WTC11 (cell line): ENCODE results near the gene TUBGCP3. TPM values are rescaled to one million over a fixed set of nuclear protein-coding genes. Genes with fewer than 3 reads are reported as not detected.

Experiments used
- ATAC-seq: fragments of 200-7000 bp; cut with Tn5 transposase; 2 replicates; pipeline ENCODE4 v1.10.0; 2021; ENCODE audit warnings: mild to moderate bottlenecking, moderate library complexity
- CTCF ChIA-PET: fragments of 300-600 bp; sonication (Branson Sonifier 250); formaldehyde crosslinking; loops from one replicate; lab custom pipeline; 2021; ENCODE audit warnings: antibody characterized with exemption; lab: Charles Lee
- POLR2A ChIA-PET: fragments of 350-600 bp; sonication (Branson Sonifier 250); formaldehyde crosslinking; loops from one replicate; lab custom pipeline; 2021; ENCODE audit warnings: antibody characterized with exemption; lab: Charles Lee
- DNase-seq: peaks from one replicate; pipeline ENCODE4 v3.0.0; 2021; ENCODE audit warnings: low spot score
- H3K27ac Mint-ChIP-seq: 2 replicates; pipeline ENCODE4 v1.8.0; 2021; ENCODE audit warnings: mixed read lengths
- H3K27me3 Mint-ChIP-seq: 2 replicates; pipeline ENCODE4 v1.8.0; 2021; ENCODE audit warnings: low read depth, mild to moderate bottlenecking, moderate library complexity, mixed read lengths
- H3K36me3 Mint-ChIP-seq: 2 replicates; pipeline ENCODE4 v1.8.0; 2021; ENCODE audit warnings: mixed read lengths
- H3K4me1 Mint-ChIP-seq: 2 replicates; pipeline ENCODE4 v1.8.0; 2022; ENCODE audit warnings: mixed read lengths
- H3K4me3 Mint-ChIP-seq: 2 replicates; pipeline ENCODE4 v1.8.0; 2021; ENCODE audit warnings: mild to moderate bottlenecking, moderate library complexity, mixed read lengths
- H3K9me3 Mint-ChIP-seq: 2 replicates; pipeline ENCODE4 v1.8.0; 2021; ENCODE audit warnings: mixed read lengths
- AFF4 ChIP-seq: sonication (generic); formaldehyde crosslinking; IDR thresholded peaks from 2 replicates; pipeline ENCODE4 v1.8.1; 2023; ENCODE audit warnings: mild to moderate bottlenecking, missing genetic modification reagents, borderline replicate concordance
- ATF1 ChIP-seq: sonication (generic); formaldehyde crosslinking; IDR thresholded peaks from 2 replicates; pipeline ENCODE4 v1.8.1; 2023; ENCODE audit warnings: mild to moderate bottlenecking, moderate library complexity, missing genetic modification reagents
- CREB1 ChIP-seq: sonication (generic); formaldehyde crosslinking; IDR thresholded peaks from 2 replicates; pipeline ENCODE4 v1.8.0; 2023; ENCODE audit warnings: mild to moderate bottlenecking, missing genetic modification reagents
- ELF4 ChIP-seq: sonication (generic); formaldehyde crosslinking; IDR thresholded peaks from 2 replicates; pipeline ENCODE4 v1.8.1; 2022; ENCODE audit warnings: low read depth, mild to moderate bottlenecking, moderate library complexity, missing genetic modification reagents
- FOXK1 ChIP-seq: sonication (generic); formaldehyde crosslinking; IDR thresholded peaks from 2 replicates; pipeline ENCODE4 v1.8.0; 2022; ENCODE audit warnings: mild to moderate bottlenecking, moderate library complexity, missing genetic modification reagents
- HMGA2 ChIP-seq: fragments of 250-450 bp; sonication (Bioruptor Pico); IDR thresholded peaks from 2 replicates; pipeline ENCODE4 v1.4.0; 2021; ENCODE audit warnings: mild to moderate bottlenecking, moderate library complexity
- IRF2 ChIP-seq: sonication (generic); formaldehyde crosslinking; IDR thresholded peaks from 2 replicates; pipeline ENCODE4 v1.8.0; 2022; ENCODE audit warnings: low read depth, missing genetic modification reagents, borderline replicate concordance
- KAT7 ChIP-seq: sonication (generic); formaldehyde crosslinking; IDR thresholded peaks from 2 replicates; pipeline ENCODE4 v1.8.1; 2023; ENCODE audit warnings: missing genetic modification reagents, mild to moderate bottlenecking, borderline replicate concordance
- MXD4 ChIP-seq: fragments of 250-450 bp; sonication (Bioruptor Pico); IDR thresholded peaks from 2 replicates; pipeline ENCODE4 v1.8.0; 2021; ENCODE audit warnings: mild to moderate bottlenecking, moderate library complexity, borderline replicate concordance
- NFYB ChIP-seq: sonication (generic); formaldehyde crosslinking; conservative IDR thresholded peaks from 2 replicates; pipeline ENCODE4 v1.8.0; 2022; ENCODE audit warnings: low read depth, missing genetic modification reagents
- NR2C2 ChIP-seq: sonication (generic); formaldehyde crosslinking; IDR thresholded peaks from 2 replicates; pipeline ENCODE4 v1.8.0; 2022; ENCODE audit warnings: mild to moderate bottlenecking, missing genetic modification reagents
- OVOL2 ChIP-seq: fragments of 250-450 bp; sonication (Bioruptor Pico); IDR thresholded peaks from 2 replicates; pipeline ENCODE4 v1.9.0; 2021; ENCODE audit warnings: mild to moderate bottlenecking, borderline replicate concordance
- RELA ChIP-seq: sonication (generic); formaldehyde crosslinking; IDR thresholded peaks from 2 replicates; pipeline ENCODE4 v1.8.1; 2022; ENCODE audit warnings: missing genetic modification reagents, mild to moderate bottlenecking, borderline replicate concordance
- TEAD1 ChIP-seq: sonication (generic); formaldehyde crosslinking; IDR thresholded peaks from 2 replicates; pipeline ENCODE4 v1.8.0; 2022; ENCODE audit warnings: mild to moderate bottlenecking, missing genetic modification reagents
- ZNF138 ChIP-seq: sonication (generic); formaldehyde crosslinking; conservative IDR thresholded peaks from 2 replicates; pipeline ENCODE4 v1.8.1; 2022; ENCODE audit warnings: mild to moderate bottlenecking, moderate library complexity, missing genetic modification reagents
- ZNF396 ChIP-seq: fragments of 250-450 bp; sonication (Bioruptor Pico); IDR thresholded peaks from 2 replicates; pipeline ENCODE4 v1.8.0; 2021; ENCODE audit warnings: mild to moderate bottlenecking, moderate library complexity, borderline replicate concordance
- total RNA-seq: library from RNA; stranded (reverse); gene quantifications from 3 replicates; pipeline ENCODE4 v1.2.3, GENCODE V29; 2021
- TF ChIP-seq, protein P1 (sequence below): sonication (generic); formaldehyde crosslinking; conservative IDR thresholded peaks from 2 replicates; pipeline ENCODE4 v1.8.1; 2022; ENCODE audit warnings: mild to moderate bottlenecking, missing genetic modification reagents
- TF ChIP-seq, protein P2 (sequence below): sonication (generic); formaldehyde crosslinking; IDR thresholded peaks from 2 replicates; pipeline ENCODE4 v1.8.1; 2023; ENCODE audit warnings: mild to moderate bottlenecking, missing genetic modification reagents
- TF ChIP-seq, protein P3 (sequence below): sonication (generic); formaldehyde crosslinking; IDR thresholded peaks from 2 replicates; pipeline ENCODE4 v1.8.1; 2023; ENCODE audit warnings: mild to moderate bottlenecking, moderate library complexity, missing genetic modification reagents

TUBGCP3 gene
- total RNA-seq, 1 experiment from 2014 or later: 29.9 TPM

GRCh38 chr13:112445411-112446271 lies 142.3 kb downstream of the TUBGCP3 start:
- ATAC-seq: no peak
- Mint-ChIP-seq H3K27ac (no peak overlapping the region), H3K36me3 (no peaks in the 10 kb centered on the region), H3K27me3 (peaks cover 12% of the 10 kb centered on the region), H3K4me1 (peaks cover 10% of the 10 kb centered on the region), H3K9me3 (no peaks in the 10 kb centered on the region), H3K4me3 (no peak overlapping the region)
- ChIA-PET CTCF (interaction anchor here (1.1 to 4.0 kb wide), 2 partner anchors 383 to 971 kb away, joined by 5 to 63 read pairs; no protein-coding TSS in a partner anchor), POLR2A (no interaction called here)
- DNase-seq: no peak
- no peak for TF ChIP-seq AFF4 (CRISPR knock-in tag)
- no peak for TF ChIP-seq FOXK1 (CRISPR knock-in tag)
- TF ChIP-seq IRF2 (CRISPR knock-in tag): no peak
- TF ChIP-seq NR2C2 (CRISPR knock-in tag): no peak
- TF ChIP-seq TEAD1: no peak
- TF ChIP-seq ATF1 (CRISPR knock-in tag): no peak
- TF ChIP-seq, protein P1, sequence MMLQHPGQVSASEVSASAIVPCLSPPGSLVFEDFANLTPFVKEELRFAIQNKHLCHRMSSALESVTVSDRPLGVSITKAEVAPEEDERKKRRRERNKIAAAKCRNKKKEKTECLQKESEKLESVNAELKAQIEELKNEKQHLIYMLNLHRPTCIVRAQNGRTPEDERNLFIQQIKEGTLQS (CRISPR knock-in tag): no peak
- no peak for TF ChIP-seq ELF4 (CRISPR knock-in tag)
- no peak for TF ChIP-seq CREB1 (CRISPR knock-in tag)
- no peak for TF ChIP-seq NFYB (CRISPR knock-in tag)
- TF ChIP-seq ZNF138: no peak
- TF ChIP-seq HMGA2 (CRISPR knock-in tag): no peak
- TF ChIP-seq, protein P2, sequence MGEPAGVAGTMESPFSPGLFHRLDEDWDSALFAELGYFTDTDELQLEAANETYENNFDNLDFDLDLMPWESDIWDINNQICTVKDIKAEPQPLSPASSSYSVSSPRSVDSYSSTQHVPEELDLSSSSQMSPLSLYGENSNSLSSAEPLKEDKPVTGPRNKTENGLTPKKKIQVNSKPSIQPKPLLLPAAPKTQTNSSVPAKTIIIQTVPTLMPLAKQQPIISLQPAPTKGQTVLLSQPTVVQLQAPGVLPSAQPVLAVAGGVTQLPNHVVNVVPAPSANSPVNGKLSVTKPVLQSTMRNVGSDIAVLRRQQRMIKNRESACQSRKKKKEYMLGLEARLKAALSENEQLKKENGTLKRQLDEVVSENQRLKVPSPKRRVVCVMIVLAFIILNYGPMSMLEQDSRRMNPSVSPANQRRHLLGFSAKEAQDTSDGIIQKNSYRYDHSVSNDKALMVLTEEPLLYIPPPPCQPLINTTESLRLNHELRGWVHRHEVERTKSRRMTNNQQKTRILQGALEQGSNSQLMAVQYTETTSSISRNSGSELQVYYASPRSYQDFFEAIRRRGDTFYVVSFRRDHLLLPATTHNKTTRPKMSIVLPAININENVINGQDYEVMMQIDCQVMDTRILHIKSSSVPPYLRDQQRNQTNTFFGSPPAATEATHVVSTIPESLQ (CRISPR knock-in tag): no peak
- no peak for TF ChIP-seq RELA (CRISPR knock-in tag)
- no peak for TF ChIP-seq OVOL2 (CRISPR knock-in tag)
- TF ChIP-seq ZNF396 (CRISPR knock-in tag): no peak
- TF ChIP-seq, protein P3, sequence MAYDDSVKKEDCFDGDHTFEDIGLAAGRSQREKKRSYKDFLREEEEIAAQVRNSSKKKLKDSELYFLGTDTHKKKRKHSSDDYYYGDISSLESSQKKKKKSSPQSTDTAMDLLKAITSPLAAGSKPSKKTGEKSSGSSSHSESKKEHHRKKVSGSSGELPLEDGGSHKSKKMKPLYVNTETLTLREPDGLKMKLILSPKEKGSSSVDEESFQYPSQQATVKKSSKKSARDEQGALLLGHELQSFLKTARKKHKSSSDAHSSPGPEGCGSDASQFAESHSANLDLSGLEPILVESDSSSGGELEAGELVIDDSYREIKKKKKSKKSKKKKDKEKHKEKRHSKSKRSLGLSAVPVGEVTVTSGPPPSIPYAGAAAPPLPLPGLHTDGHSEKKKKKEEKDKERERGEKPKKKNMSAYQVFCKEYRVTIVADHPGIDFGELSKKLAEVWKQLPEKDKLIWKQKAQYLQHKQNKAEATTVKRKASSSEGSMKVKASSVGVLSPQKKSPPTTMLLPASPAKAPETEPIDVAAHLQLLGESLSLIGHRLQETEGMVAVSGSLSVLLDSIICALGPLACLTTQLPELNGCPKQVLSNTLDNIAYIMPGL (CRISPR knock-in tag): no peak
- TF ChIP-seq MXD4 (CRISPR knock-in tag): no peak
- no peak for TF ChIP-seq KAT7 (CRISPR knock-in tag)
